Karpas-422 (cell line): ENCODE measurements around the gene KARS1. TPM values are rescaled to one million over a fixed set of nuclear protein-coding genes. Genes with fewer than 3 reads are reported as not detected.

ENCODE experiments used
- DNase-seq: peaks from one replicate; pipeline ENCODE4 v3.0.0-alpha.2; 2015
- H2AFZ ChIP-seq: fragments of 200-600 bp; sonication (generic); 2 replicates; pipeline ENCODE4 v1.6.1; 2014; ENCODE audit warnings: antibody characterized with exemption, low read length, mixed read lengths
- H3K27ac ChIP-seq: fragments of 200-600 bp; sonication (generic); 2 replicates; pipeline ENCODE4 v1.5.1; 2014; ENCODE audit warnings: mild to moderate bottlenecking, low read length, moderate library complexity
- H3K27me3 ChIP-seq: fragments of 200-600 bp; sonication (generic); 2 replicates; pipeline ENCODE4 v1.6.1; 2014; ENCODE audit warnings: low read length, mixed read lengths
- H3K36me3 ChIP-seq: fragments of 200-600 bp; sonication (generic); 2 replicates; pipeline ENCODE4 v1.6.1; 2014; ENCODE audit warnings: low read length, mixed read lengths; ENCODE audit not compliant: insufficient read depth
- H3K4me1 ChIP-seq: fragments of 200-600 bp; sonication (generic); 2 replicates; pipeline ENCODE4 v1.6.1; 2014; ENCODE audit warnings: mild to moderate bottlenecking, low read length, mixed read lengths
- H3K4me2 ChIP-seq: fragments of 200-600 bp; sonication (generic); 2 replicates; pipeline ENCODE4 v1.6.1; 2014; ENCODE audit warnings: low read length, low read depth, mild to moderate bottlenecking; ENCODE audit not compliant: poor library complexity, severe bottlenecking
- H3K4me3 ChIP-seq: fragments of 200-600 bp; sonication (generic); 2 replicates; pipeline ENCODE4 v1.5.1; 2014; ENCODE audit warnings: mild to moderate bottlenecking, antibody characterized with exemption, low read length, mixed read lengths
- H3K79me2 ChIP-seq: fragments of 200-600 bp; sonication (generic); 2 replicates; pipeline ENCODE4 v1.6.1; 2014; ENCODE audit warnings: mild to moderate bottlenecking, low read length, mixed read lengths
- H3K9ac ChIP-seq: fragments of 200-600 bp; sonication (generic); 2 replicates; pipeline ENCODE4 v1.6.0; 2014; ENCODE audit warnings: low read length
- H3K9me2 ChIP-seq: fragments of 200-600 bp; sonication (generic), shearing (Covaris generic); replicated peaks from 2 replicates; pipeline ENCODE4 v1.6.0; 2014; ENCODE audit warnings: mild to moderate bottlenecking, low read length, moderate library complexity; ENCODE audit not compliant: insufficient read depth
- H3K9me3 ChIP-seq: fragments of 300-700, 200-600 bp; sonication (generic); 2 replicates; pipeline ENCODE4 v1.6.1; 2014; ENCODE audit warnings: low read length, mixed read lengths
- H4K20me1 ChIP-seq: fragments of 200-600 bp; sonication (generic); 2 replicates; pipeline ENCODE4 v1.6.1; 2014; ENCODE audit warnings: mild to moderate bottlenecking, antibody characterized with exemption, low read length, low read depth; ENCODE audit not compliant: insufficient read depth
- total RNA-seq: library from RNA; depleted of rRNA; stranded (reverse); fragments of >200 nt; shearing (Covaris generic); gene quantifications from 2 replicates; pipeline ENCODE4 v1.2.3, GENCODE V29; 2014; ENCODE audit warnings: low replicate concordance

Gene KARS1
- total RNA-seq, 1 experiment from 2014 or later, result 137 TPM

DNA sequence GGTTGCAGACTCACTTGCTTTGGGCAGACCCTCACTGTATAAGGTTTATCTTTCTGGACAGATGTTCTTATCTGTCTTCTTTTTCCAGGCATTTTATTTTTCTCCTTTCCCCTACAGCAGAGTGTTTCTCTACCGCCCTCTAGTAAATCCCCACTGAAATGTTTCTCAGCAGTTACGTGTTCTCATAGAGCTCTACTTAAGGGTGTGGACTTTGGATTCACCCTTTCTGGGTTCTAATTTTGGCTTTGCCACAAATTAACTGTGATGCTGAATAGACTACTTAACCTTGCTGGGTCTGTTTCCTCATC, 26.3 kb downstream of the KARS1 start:
- Histone ChIP-seq H3K4me2 (peak overlapping the region; percentile 98), H3K4me1 (peaks cover 21% of the 10 kb centered on the region), H3K79me2 (peaks cover 33% of the 10 kb centered on the region), H3K27me3 (no peaks in the 10 kb centered on the region), H4K20me1 (no peaks in the 10 kb centered on the region), H3K36me3 (peaks cover 36% of the 10 kb centered on the region), H3K27ac (no peak overlapping the region), H3K9me3 (no peaks in the 10 kb centered on the region), H2AFZ (no peak overlapping the region), H3K4me3 (peak overlapping the region; percentile 81; the same call in 1 of the 2 replicates), H3K9ac (peak overlapping the region; percentile 31; the same call in 1 of the 2 replicates), H3K9me2 (no peaks in the 10 kb centered on the region)
- DNase-seq, result peak; percentile 56

DNA sequence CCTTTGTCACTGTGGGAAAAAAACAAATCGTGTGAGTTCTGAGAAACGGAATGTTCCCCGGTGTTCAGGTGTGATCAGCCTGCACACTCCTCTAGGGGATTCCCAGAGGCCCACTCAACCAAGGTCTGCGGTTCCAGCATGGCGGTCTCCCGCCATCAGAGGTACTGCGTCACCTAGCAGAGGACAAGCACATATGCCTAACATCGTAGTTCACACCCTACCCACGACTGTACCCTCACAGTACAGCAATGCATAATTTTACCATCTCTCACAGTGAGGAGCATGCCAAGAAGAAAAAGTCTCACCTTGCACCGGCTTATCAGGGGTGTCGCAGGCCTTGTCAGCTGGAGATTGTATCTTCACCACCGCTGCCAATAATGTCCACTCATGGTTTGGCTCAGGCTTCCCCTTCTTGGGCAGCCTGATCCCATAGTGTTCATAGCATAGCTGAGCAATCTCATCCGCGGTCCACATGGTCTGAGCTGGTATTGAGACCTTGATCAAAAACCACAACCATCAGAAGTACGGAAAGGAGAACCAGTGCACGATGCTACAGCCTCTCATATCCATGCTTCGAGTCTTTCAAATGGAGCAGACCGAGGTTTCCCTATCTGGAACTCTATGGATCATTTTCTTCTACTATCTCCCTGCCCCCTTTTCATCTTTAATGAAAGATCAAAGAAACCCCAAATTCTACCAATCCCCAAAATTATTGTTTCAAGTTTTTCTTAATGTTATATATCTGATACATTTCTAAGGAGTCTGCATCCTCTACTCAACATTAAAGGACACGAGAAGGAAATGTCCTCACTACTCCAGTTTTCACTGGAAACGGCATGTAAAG, 26.9 kb downstream of the KARS1 start:
- no peak overlapping the region for H3K27ac ChIP-seq
- H3K4me3 ChIP-seq, result no peak overlapping the region
- H3K27me3 ChIP-seq, result no peaks in the 10 kb centered on the region
- H3K79me2 ChIP-seq, result peaks cover 33% of the 10 kb centered on the region
- H4K20me1 ChIP-seq, result no peaks in the 10 kb centered on the region
- no peak overlapping the region for H3K9ac ChIP-seq
- H3K9me2 ChIP-seq, result no peaks in the 10 kb centered on the region
- H3K9me3 ChIP-seq, result no peaks in the 10 kb centered on the region
- peak overlapping the region; percentile 98 for H3K4me2 ChIP-seq
- peaks cover 21% of the 10 kb centered on the region for H3K4me1 ChIP-seq
- no peak for DNase-seq
- H2AFZ ChIP-seq, result no peak overlapping the region
- H3K36me3 ChIP-seq, result peaks cover 39% of the 10 kb centered on the region

DNA sequence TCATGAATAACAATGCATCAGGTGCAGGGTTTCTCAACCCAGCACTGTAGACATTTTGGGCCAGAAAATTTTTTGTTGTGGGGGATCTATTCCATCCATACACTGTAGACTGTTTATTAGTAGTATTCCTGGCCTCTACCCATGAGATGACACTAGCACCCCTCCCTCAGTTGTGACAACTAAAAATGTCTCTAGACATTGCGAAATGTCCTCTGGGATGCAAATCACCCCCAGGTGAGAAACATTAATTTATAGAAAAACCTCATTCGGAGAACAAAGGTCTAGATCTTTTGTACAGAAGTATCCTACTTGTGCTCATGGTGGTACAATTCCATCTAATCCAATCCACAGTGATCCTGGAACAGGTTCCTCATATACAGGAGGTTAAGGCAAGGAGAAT, 28.7 kb downstream of the KARS1 start:
- Histone ChIP-seq H3K9ac (no peak overlapping the region), H2AFZ (no peak overlapping the region), H3K4me2 (no peak overlapping the region), H3K9me3 (no peaks in the 10 kb centered on the region), H3K9me2 (no peaks in the 10 kb centered on the region), H3K4me3 (no peak overlapping the region), H4K20me1 (no peaks in the 10 kb centered on the region), H3K36me3 (peaks cover 46% of the 10 kb centered on the region), H3K4me1 (peaks cover 21% of the 10 kb centered on the region), H3K79me2 (peaks cover 33% of the 10 kb centered on the region), H3K27ac (no peak overlapping the region), H3K27me3 (no peaks in the 10 kb centered on the region)
- DNase-seq, result no peak

DNA sequence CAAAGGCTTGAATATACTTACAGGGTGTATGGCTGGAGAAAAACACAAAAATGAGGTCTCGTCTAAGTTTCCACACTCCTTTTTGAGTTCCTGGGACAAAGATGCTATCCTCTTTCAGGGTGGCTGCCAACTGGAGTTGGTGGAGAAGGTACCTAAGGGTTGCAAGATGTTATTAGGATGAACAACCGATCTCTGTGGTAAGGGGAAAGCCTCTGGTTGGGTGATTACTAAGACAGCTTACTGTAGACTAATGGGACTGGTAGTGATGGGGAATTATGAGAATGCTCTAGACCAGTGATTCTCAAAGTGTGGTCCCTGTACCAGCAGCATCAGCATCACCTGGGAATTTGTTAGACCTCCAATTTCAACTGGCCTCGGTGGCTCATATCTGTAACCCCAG, 30.3 kb downstream of the KARS1 start:
- Histone ChIP-seq H2AFZ (no peak overlapping the region), H3K9ac (no peak overlapping the region), H3K4me3 (no peak overlapping the region), H3K79me2 (peaks cover 24% of the 10 kb centered on the region), H3K36me3 (peaks cover 55% of the 10 kb centered on the region), H3K9me3 (no peaks in the 10 kb centered on the region), H3K4me1 (peaks cover 13% of the 10 kb centered on the region), H3K27ac (no peak overlapping the region), H3K4me2 (no peak overlapping the region), H3K27me3 (no peaks in the 10 kb centered on the region), H4K20me1 (no peaks in the 10 kb centered on the region), H3K9me2 (no peaks in the 10 kb centered on the region)
- no peak for DNase-seq

DNA sequence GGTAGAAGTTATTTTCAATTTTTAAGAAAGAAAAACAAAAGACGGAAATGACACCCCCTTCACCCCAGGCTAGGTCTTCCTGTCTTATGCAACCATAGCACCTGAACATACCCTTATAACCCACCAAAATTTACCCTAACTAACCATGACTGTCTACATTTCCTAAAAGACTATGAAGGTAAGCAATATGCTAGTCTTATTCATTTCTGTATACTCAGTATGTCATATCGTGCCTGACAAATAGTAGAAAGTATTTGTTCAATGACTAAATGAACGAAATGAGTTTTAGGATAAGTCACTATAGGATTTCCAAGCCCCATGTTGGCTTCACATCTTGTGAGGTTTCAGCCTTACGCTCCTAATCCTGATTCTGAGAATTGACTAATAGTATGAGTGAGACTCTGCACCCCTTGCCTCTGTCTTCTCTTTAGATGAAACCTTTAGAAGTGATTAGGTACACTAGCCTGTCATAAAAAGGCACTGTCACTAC, 30.9 kb downstream of the KARS1 start:
- H3K36me3 ChIP-seq, result peaks cover 57% of the 10 kb centered on the region
- DNase-seq, result no peak
- H3K4me1 ChIP-seq, result peaks cover 7% of the 10 kb centered on the region
- H4K20me1 ChIP-seq, result no peaks in the 10 kb centered on the region
- H2AFZ ChIP-seq, result no peak overlapping the region
- H3K9ac ChIP-seq, result no peak overlapping the region
- no peak overlapping the region for H3K4me3 ChIP-seq
- H3K27ac ChIP-seq, result no peak overlapping the region
- H3K27me3 ChIP-seq, result no peaks in the 10 kb centered on the region
- no peaks in the 10 kb centered on the region for H3K9me3 ChIP-seq
- H3K4me2 ChIP-seq, result no peak overlapping the region
- peaks cover 19% of the 10 kb centered on the region for H3K79me2 ChIP-seq
- no peaks in the 10 kb centered on the region for H3K9me2 ChIP-seq

DNA sequence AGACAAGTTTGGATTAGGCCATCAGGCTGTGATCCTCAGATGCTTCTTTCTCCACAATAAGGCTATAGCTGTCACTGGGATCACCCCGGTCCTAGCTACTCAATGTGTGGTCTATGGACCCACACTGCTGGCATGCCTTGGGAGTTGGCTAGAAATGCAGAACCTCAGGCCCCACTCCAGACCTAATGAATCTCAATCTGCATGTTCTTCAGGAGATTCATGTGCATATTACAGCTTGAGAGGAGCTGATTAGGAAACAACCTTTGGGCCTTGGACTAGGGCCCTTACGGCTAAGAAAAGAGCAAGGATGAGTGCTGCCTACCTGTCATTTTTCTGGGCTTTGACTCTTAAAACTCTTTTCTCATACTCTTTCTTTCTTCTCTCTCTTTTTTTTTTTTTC, 31.8 kb downstream of the KARS1 start:
- Histone ChIP-seq H3K36me3 (peaks cover 58% of the 10 kb centered on the region), H2AFZ (no peak overlapping the region), H3K4me1 (no peaks in the 10 kb centered on the region), H3K4me3 (no peak overlapping the region), H4K20me1 (no peaks in the 10 kb centered on the region), H3K9ac (no peak overlapping the region), H3K4me2 (no peak overlapping the region), H3K9me3 (no peaks in the 10 kb centered on the region), H3K9me2 (no peaks in the 10 kb centered on the region), H3K79me2 (peaks cover 12% of the 10 kb centered on the region), H3K27me3 (no peaks in the 10 kb centered on the region), H3K27ac (no peak overlapping the region)
- no peak for DNase-seq

DNA sequence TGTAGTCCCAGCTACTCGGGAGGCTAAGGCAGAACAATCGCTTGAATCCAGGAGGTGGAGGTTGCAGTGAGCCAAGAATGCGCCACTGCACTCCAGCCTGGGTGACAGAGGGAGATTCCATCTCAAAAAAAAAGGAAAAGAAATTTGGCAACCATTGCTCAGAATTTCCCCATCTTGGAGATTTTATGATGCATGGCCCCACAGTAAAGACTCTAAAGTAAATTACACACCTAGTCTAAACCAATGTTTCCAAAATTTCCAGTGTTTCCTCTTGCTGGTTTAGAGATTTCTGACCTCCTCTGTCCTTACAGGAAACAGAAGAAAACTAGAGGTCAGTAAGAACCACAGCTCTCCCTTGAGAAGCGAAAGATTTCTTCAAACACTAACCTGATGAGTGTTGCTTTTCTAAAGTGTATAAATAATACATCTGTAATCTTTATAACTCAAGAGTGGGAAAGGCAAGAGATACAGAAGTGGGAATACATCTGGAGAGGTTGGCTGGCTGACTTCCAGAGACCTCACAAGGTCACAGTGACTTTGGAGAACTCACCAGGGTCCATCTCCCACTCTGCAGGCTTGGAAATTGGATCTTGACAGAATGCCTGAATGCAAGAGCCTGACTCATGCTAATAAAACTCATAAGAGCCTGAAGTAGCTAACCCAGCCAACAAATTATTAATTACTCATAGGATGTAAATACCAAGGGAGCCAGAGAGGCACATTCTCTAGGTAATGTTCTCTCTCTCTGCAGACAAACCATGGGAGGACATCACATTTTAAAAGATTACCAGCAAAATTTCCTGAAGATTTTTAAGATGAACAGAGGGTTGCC, 33.2 kb downstream of the KARS1 start:
- Histone ChIP-seq H3K36me3 (peaks cover 52% of the 10 kb centered on the region), H3K4me3 (no peak overlapping the region), H4K20me1 (no peaks in the 10 kb centered on the region), H3K4me1 (no peaks in the 10 kb centered on the region), H3K27ac (no peak overlapping the region), H3K79me2 (peaks cover 12% of the 10 kb centered on the region), H3K9ac (no peak overlapping the region), H3K4me2 (no peak overlapping the region), H3K9me3 (no peaks in the 10 kb centered on the region), H3K27me3 (no peaks in the 10 kb centered on the region), H3K9me2 (no peaks in the 10 kb centered on the region), H2AFZ (no peak overlapping the region)
- DNase-seq, result no peak

DNA sequence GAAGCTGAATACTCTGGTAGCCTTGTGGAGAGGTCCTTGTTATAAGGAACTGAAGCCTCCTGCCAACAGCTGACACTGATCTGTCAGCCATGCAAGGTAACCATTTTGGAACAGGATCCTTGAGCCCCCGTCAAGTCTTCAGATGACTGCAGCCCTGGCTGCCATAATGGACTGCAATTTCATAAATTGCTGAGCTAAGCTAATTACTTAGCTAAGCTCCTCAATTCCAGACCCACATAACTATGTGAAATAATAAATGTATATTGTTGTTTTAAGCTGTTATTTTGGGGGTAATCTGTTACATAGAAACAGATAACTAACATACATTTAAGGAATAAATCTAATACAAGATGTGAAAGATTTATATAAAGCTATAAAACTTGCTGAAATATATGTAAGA, 41.0 kb downstream of the KARS1 start:
- no peak overlapping the region for H3K27ac ChIP-seq
- no peaks in the 10 kb centered on the region for H3K4me1 ChIP-seq
- H2AFZ ChIP-seq, result no peak overlapping the region
- no peaks in the 10 kb centered on the region for H3K9me2 ChIP-seq
- no peak overlapping the region for H3K4me2 ChIP-seq
- H3K4me3 ChIP-seq, result no peak overlapping the region
- no peak for DNase-seq
- H3K79me2 ChIP-seq, result peaks cover 14% of the 10 kb centered on the region
- no peaks in the 10 kb centered on the region for H3K27me3 ChIP-seq
- H3K36me3 ChIP-seq, result peaks cover 60% of the 10 kb centered on the region
- no peaks in the 10 kb centered on the region for H4K20me1 ChIP-seq
- no peaks in the 10 kb centered on the region for H3K9me3 ChIP-seq
- H3K9ac ChIP-seq, result no peak overlapping the region
